Heart left ventricle (tissue), 16 donors: ENCODE measurements around the gene SMC6. TPM values are rescaled to one million over a fixed set of nuclear protein-coding genes. Genes with fewer than 3 reads are reported as not detected.
A peak's percentile ranks its signal among the peaks of the same experiment; 100 is the strongest.

Experiments used
- ATAC-seq, 4 donors: fragments of 200-7000 bp; cut with Tn5 transposase; one replicate each; pipeline ENCODE4 v1.9.1; 2020 to 2022; ENCODE audit warnings: moderate library complexity in 4 of 4, mild to moderate bottlenecking in 3 of 4, moderate number of reproducible peaks in 1 of 4
- DNase-seq, 5 donors: peaks; one replicate each; pipeline ENCODE4 v3.0.0-alpha.2; 2020
- H3K27ac ChIP-seq, 12 donors: fragments of 200-600 bp; sonication (generic) in 4 of 12; one replicate each; pipeline versions ENCODE4 v1.5.0 to v1.8.0; 2016 to 2022; ENCODE audit warnings: mild to moderate bottlenecking in 2 of 12
- H3K27me3 ChIP-seq, 9 donors: fragments of 200-600 bp; sonication (generic) in 2 of 9; one replicate each; pipeline versions ENCODE4 v1.5.1 to v1.8.0; 2016 to 2022; ENCODE audit warnings: mild to moderate bottlenecking in 3 of 9
- H3K36me3 ChIP-seq, 9 donors: fragments of 200-600 bp; sonication (generic) in 2 of 9; one replicate each; pipeline versions ENCODE4 v1.5.0 to v1.8.0; 2018 to 2022; ENCODE audit warnings: mild to moderate bottlenecking in 2 of 9
- H3K4me1 ChIP-seq, 12 donors: fragments of 200-600 bp; sonication (generic) in 4 of 12; one replicate each; pipeline versions ENCODE4 v1.5.0 to v1.8.0; 2016 to 2022; ENCODE audit warnings: mild to moderate bottlenecking in 3 of 12
- H3K4me3 ChIP-seq, 12 donors: fragments of 200-600 bp; sonication (generic) in 4 of 12; one replicate each; pipeline versions ENCODE4 v1.5.0 to v1.8.0; 2017 to 2022; ENCODE audit warnings: mild to moderate bottlenecking in 9 of 12, moderate library complexity in 4 of 12
- H3K9me3 ChIP-seq, 12 donors: fragments of 200-600 bp; sonication (generic) in 4 of 12; one replicate each; pipeline versions ENCODE4 v1.5.0 to v1.8.0; 2016 to 2022; ENCODE audit warnings: mild to moderate bottlenecking in 1 of 12
- POLR2A ChIP-seq, 2 donors: fragments of 450-650 bp; IDR thresholded peaks; one replicate each; pipeline ENCODE4 v1.6.1; 2017; ENCODE audit warnings: antibody characterized with exemption in 2 of 2, mild to moderate bottlenecking in 2 of 2, moderate library complexity in 2 of 2
- WGBS, 4 donors: extraction: QIAGEN DNeasy Blood & Tissue Kit in 2 of 4; methylation state at CpG; one replicate each; pipeline versions ENCODE4 v1.1.5 to v1.1.7; 2013 to 2018; 5-methylcytosine and 5-hydroxymethylcytosine counted together
- intact Hi-C, 10 donors: fragments of 100-400 bp; cut with DNase I; formaldehyde crosslinking; loops; one replicate each; pipeline versions ENCODE4 v1.11.1 to v1.14.2; 2022
- long read RNA-seq, 3 donors: library from polyadenylated mRNA; unstranded; transcript quantifications; one replicate each; pipeline ENCODE4 v2.0.0, GENCODE V29; 2020 to 2021
- polyA plus RNA-seq, 2 donors: library from polyadenylated mRNA; stranded (reverse); fragments of 200-250 nt; gene quantifications; one replicate each; pipeline ENCODE4 v1.2.3, GENCODE V29; 2013
- total RNA-seq, 9 donors: library from RNA; depleted of rRNA in 2 of 9; stranded (reverse); fragments of >200 nt in 2 of 9; fragmentation: NEBNext Ultra II Directional in 3 of 9; extraction: Animal tissue kit (Norgen Biotek cat#: 25700) in 3 of 9; gene quantifications; one replicate each; pipeline versions ENCODE4 v1.1.0 to v1.2.4, GENCODE V29; 2016 to 2023
- TF ChIP-seq, protein P1 (sequence below), 12 donors: fragments of 200-600 bp; sonication (generic) in 4 of 12; IDR thresholded peaks; one replicate each; pipeline versions ENCODE4 v1.5.0 to v1.8.0; 2018 to 2022; ENCODE audit warnings: antibody characterized with exemption in 12 of 12, mild to moderate bottlenecking in 5 of 12
- donor health status: ischemic (EF 13 %, LVEDD 7.1; RV severe dilation, severe dysfunction).
- donor health status: healthy with polysubstance abuse.
- donor health status: DM: no; HTN: yes; CAD: no.
- donor health status: DM: no; HTN: no; CAD: no.
- donor health status: ischemic (EF 25% LVEDD 6.9; RV normal size, moderate dysfunction).
- donor health status: ischemic (EF 25% LVEDD 5.7; RV mildly dilated, moderate dysfunction).
- donor health status: healthy.
- donor health status: DM: yes; HTN: yes; CAD: no.
- donor health status: ischemic (EF 35%, LVEDD 5.7; RV mildly dilated, moderate dysfunction).
- donor health status: nonischemic (EF 11% LVEDD 7.7; RV severe dilation, severe dysfunction).
- donor health status: DM: yes; HTN: yes; CAD: no.
- donor health status: PGD.
- donor health status: ischemic (EF 29% LVEDD 5.4; RV normal size, mild dysfunction).
- donor health status: nonischemic (EF 23%, LVEDD 6.1; RV moderate dilation, normal function).

Gene SMC6, protein sequence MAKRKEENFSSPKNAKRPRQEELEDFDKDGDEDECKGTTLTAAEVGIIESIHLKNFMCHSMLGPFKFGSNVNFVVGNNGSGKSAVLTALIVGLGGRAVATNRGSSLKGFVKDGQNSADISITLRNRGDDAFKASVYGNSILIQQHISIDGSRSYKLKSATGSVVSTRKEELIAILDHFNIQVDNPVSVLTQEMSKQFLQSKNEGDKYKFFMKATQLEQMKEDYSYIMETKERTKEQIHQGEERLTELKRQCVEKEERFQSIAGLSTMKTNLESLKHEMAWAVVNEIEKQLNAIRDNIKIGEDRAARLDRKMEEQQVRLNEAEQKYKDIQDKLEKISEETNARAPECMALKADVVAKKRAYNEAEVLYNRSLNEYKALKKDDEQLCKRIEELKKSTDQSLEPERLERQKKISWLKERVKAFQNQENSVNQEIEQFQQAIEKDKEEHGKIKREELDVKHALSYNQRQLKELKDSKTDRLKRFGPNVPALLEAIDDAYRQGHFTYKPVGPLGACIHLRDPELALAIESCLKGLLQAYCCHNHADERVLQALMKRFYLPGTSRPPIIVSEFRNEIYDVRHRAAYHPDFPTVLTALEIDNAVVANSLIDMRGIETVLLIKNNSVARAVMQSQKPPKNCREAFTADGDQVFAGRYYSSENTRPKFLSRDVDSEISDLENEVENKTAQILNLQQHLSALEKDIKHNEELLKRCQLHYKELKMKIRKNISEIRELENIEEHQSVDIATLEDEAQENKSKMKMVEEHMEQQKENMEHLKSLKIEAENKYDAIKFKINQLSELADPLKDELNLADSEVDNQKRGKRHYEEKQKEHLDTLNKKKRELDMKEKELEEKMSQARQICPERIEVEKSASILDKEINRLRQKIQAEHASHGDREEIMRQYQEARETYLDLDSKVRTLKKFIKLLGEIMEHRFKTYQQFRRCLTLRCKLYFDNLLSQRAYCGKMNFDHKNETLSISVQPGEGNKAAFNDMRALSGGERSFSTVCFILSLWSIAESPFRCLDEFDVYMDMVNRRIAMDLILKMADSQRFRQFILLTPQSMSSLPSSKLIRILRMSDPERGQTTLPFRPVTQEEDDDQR
- total RNA-seq (10 to 100 TPM; 10.1 to 14.7 (median 12.7) TPM), polyA plus RNA-seq (1 to 10 TPM; 5.9 to 7.0 TPM)
- long read RNA-seq, donor 1, full-length matches to known transcripts: 5 of 23 reads
- long read RNA-seq, donor 1, partial matches to known transcripts: 15 of 23 reads
- long read RNA-seq, donor 1, other reads (novel, unspliced or antisense): 3 of 23 reads
- long read RNA-seq, donor 2, full-length matches to known transcripts: 1 of 56 reads
- long read RNA-seq, donor 2, partial matches to known transcripts: 49 of 56 reads
- long read RNA-seq, donor 2, other reads (novel, unspliced or antisense): 6 of 56 reads
- long read RNA-seq, donor 3, full-length matches to known transcripts: 6 of 25 reads
- long read RNA-seq, donor 3, partial matches to known transcripts: 15 of 25 reads
- long read RNA-seq, donor 3, other reads (novel, unspliced or antisense): 4 of 25 reads

DNA sequence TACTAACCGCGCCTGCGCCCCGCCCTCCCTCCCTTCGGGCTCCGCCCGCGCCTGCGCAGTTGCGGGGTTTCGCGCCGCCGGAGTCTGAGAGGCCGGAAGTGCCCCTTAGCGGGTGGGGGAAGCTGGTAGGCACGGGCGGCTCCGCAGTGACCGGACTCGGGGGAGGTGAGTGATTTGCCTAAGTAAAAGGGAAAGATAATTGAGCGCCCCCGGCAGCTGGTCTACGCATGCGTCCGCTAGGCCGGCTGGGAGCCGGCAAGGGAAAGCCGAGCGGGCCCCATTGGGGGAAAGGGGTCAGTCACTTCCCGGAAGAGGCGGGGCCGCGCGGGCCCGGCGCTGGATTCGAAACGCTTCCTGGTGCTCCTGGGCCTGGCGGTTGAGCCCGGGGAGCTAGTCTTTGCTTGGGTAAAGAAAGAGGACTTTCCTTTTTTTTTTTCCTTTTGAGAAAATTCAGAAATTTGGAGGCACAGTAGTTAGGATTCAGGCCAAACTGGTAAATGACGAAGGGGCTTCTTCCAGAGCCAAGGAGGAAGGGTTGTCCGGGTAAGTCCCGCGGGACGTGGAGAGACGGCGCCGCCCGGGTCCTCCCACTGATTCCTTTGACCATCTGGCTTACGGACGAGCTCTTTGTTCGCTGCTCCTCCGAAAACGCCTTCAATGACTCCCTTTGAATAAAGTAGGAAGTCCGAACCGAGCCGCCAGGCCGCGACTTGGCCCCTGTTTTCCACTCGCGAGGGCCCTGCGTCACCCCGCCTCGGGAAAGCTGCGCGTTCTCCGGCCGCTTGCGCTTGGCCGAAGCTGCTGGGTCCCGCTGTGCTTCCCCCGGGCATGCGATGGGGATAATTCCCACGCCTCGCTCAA, at the start of gene SMC6, which contains the start of gene GEN1:
Gene SMC6 (minus strand): TSS at position 8 of the 861 bp plus-strand sequence. CDS start 7,864 bp downstream, outside the sequence.
Gene GEN1 (plus strand): TSS at position 336 of the 861 bp plus-strand sequence. CDS start 5,806 bp downstream, outside the sequence.
- peak; percentile 90 to 96 (median 92) for DNase-seq
- H3K27me3 ChIP-seq: no peaks in the 10 kb centered on the region
- no peaks in the 10 kb centered on the region for H3K36me3 ChIP-seq
- H3K4me3 ChIP-seq: peak within 1 kb of the TSS; percentile 71 to 100 (median 94)
- H3K9me3 ChIP-seq: no peaks in the 10 kb centered on the region
- peak within 1 kb of the TSS; percentile 85 to 99 (median 98) for H3K27ac ChIP-seq
- peak; percentile 97 to 98 (median 98) for ATAC-seq
- intact Hi-C loops: loop anchor here in 8 of 10 donors (1.0 to 10.0 kb wide), 4 partner anchors 68 to 78 kb away; no protein-coding TSS in a partner anchor
- WGBS, 4 donors: 0 to 1% (median 0%) methylated on average over 50 to 76 of the region's 76 CpGs
- H3K4me1 ChIP-seq: peaks cover 0 to 61% (median 29%) of the 10 kb centered on the region in 12 donors
- TF ChIP-seq, protein P1, sequence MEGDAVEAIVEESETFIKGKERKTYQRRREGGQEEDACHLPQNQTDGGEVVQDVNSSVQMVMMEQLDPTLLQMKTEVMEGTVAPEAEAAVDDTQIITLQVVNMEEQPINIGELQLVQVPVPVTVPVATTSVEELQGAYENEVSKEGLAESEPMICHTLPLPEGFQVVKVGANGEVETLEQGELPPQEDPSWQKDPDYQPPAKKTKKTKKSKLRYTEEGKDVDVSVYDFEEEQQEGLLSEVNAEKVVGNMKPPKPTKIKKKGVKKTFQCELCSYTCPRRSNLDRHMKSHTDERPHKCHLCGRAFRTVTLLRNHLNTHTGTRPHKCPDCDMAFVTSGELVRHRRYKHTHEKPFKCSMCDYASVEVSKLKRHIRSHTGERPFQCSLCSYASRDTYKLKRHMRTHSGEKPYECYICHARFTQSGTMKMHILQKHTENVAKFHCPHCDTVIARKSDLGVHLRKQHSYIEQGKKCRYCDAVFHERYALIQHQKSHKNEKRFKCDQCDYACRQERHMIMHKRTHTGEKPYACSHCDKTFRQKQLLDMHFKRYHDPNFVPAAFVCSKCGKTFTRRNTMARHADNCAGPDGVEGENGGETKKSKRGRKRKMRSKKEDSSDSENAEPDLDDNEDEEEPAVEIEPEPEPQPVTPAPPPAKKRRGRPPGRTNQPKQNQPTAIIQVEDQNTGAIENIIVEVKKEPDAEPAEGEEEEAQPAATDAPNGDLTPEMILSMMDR (IDR thresholded peaks at IDR 0.05): no peak
- TF ChIP-seq POLR2A (IDR thresholded peaks at IDR 0.05): peak in 1 of 2 donors; percentile 4

DNA sequence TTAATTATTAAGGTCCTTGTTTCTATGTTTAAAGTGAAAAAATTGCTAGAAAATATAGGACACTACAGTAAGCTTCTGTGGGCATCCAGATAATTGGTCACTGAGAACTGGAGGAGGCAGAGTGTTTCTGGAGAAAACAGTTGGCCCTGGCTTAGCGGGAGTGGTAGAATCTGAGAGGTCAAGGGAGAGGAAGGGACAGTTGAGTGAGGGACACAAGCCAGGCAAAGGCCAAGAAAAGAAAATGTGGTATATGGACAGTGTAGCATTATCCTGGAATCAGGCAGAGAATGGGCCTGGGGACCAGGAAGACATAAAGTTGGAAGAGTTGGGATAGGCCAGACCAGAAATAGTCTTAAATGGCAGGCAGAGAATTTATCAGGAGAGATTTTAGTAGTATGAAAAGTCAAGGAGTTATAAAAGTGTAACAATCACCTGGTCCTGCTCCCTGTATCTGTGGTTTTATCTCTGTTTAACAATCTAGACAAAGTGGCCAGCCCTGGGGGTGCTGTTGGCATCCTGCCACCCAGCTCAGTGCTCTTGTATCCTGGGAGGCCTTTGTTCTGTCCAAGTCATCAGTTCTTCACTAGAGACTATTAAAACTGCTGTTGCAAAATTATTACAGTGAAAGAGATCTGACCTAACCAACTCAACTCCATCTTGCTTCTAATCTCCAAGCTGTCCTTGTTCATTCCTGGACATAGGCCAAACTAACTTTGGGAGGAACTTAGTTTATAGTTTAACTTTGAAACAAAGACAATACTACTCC, 47.3 kb upstream of the SMC6 start:
- no peaks in the 10 kb centered on the region for H3K36me3 ChIP-seq
- H3K27me3 ChIP-seq: no peaks in the 10 kb centered on the region
- DNase-seq (no peak), ATAC-seq (no peak)
- H3K4me1 ChIP-seq: peaks cover 0 to 21% (median 11%) of the 10 kb centered on the region in 12 donors
- WGBS, 4 donors: 89 to 95% (median 93%) methylated on average over 1 of the region's 1 CpG
- intact Hi-C loops: loop anchor here in 1 of 10 donors (2.0 kb wide), 1 partner anchor 20 kb away; no protein-coding TSS in a partner anchor
- no peak overlapping the region for H3K4me3 ChIP-seq
- TF ChIP-seq, protein P1 (IDR thresholded peaks at IDR 0.05): no peak
- no peak for TF ChIP-seq POLR2A (IDR thresholded peaks at IDR 0.05)
- no peaks in the 10 kb centered on the region for H3K9me3 ChIP-seq
- peak overlapping the region in 1 of 12 donors; percentile 61 for H3K27ac ChIP-seq
